Lower leg skin (tissue), 3 donors: Measurements from ENCODE around the gene ADM2.

Experiments used
- CTCF ChIP-seq, 3 donors: fragments of 450-650 bp; IDR thresholded peaks; one replicate each; pipeline ENCODE4 v1.5.1; 2016; ENCODE audit warnings: antibody characterized with exemption in 3 of 3, mild to moderate bottlenecking in 3 of 3, moderate library complexity in 2 of 3
- POLR2A ChIP-seq, 2 donors: fragments of 450-650 bp; IDR thresholded peaks; one replicate each; pipeline ENCODE4 v1.6.1; 2016 to 2017; ENCODE audit warnings: antibody characterized with exemption in 2 of 2, mild to moderate bottlenecking in 1 of 2, moderate library complexity in 1 of 2

- TF ChIP-seq POLR2A (IDR thresholded peaks at IDR 0.05) (no peak), CTCF (IDR thresholded peaks at IDR 0.05) (no peak)
These were observed 19.8 kb upstream of the ADM2 start for GRCh38 chr22:50461536-50461935.
